Nephron (organoid): ENCODE data around the gene NEK7.

ENCODE experiments used
- H3K27ac Mint-ChIP-seq, 3 experiments: 2 replicates each; pipeline ENCODE4 v1.8.0; 2020; ENCODE audit warnings: mixed read lengths in 3 of 3, mild to moderate bottlenecking in 2 of 3, moderate library complexity in 1 of 3
- H3K27me3 Mint-ChIP-seq: 2 replicates; pipeline ENCODE4 v1.8.0; 2021; ENCODE audit warnings: low read depth, mild to moderate bottlenecking, moderate library complexity, mixed read lengths
- H3K36me3 Mint-ChIP-seq: 2 replicates; pipeline ENCODE4 v1.8.0; 2020; ENCODE audit warnings: low read depth, mixed read lengths
- H3K4me1 Mint-ChIP-seq: 2 replicates; pipeline ENCODE4 v1.8.0; 2020; ENCODE audit warnings: mixed read lengths
- H3K4me3 Mint-ChIP-seq, 3 experiments: 2 replicates each; pipeline ENCODE4 v1.8.0; 2020; ENCODE audit warnings: mild to moderate bottlenecking in 3 of 3, mixed read lengths in 3 of 3, moderate library complexity in 2 of 3
- H3K9me3 Mint-ChIP-seq: 2 replicates; pipeline ENCODE4 v1.8.0; 2020; ENCODE audit warnings: mixed read lengths
- CTCF ChIP-seq, 3 experiments: fragments of 200-600 bp; sonication (generic); IDR thresholded peaks; one replicate each; pipeline ENCODE4 v1.5.0; 2021; ENCODE audit warnings: antibody characterized with exemption in 3 of 3; ENCODE audit not compliant: unreplicated experiment in 3 of 3

Gene NEK7

GRCh38 chr1:198156745-198157240, at the start of gene NEK7:
NEK7 (plus strand) TSS chr1:198156998; CDS start chr1:198232581, 75,583 bp downstream.
- Mint-ChIP-seq H3K27ac (peak within 1 kb of the TSS; percentile 93 to 98 (median 98)), H3K27me3 (no peaks in the 10 kb centered on the region), H3K9me3 (no peaks in the 10 kb centered on the region), H3K4me1 (peaks cover 61% of the 10 kb centered on the region), H3K36me3 (no peaks in the 10 kb centered on the region), H3K4me3 (peak within 1 kb of the TSS; percentile 93 to 95 (median 95))
- no peak for TF ChIP-seq CTCF (IDR thresholded peaks at IDR 0.05; ENCODE audit: unreplicated experiment in 3 of 3)

- Mint-ChIP-seq H3K27me3 (no peaks in the 10 kb centered on the region), H3K4me1 (no peaks in the 10 kb centered on the region), H3K36me3 (no peaks in the 10 kb centered on the region), H3K4me3 (no peak overlapping the region), H3K27ac (no peak overlapping the region), H3K9me3 (peaks cover 2% of the 10 kb centered on the region)
- TF ChIP-seq CTCF (IDR thresholded peaks at IDR 0.05; ENCODE audit: unreplicated experiment in 3 of 3) = no peak
Observed at GRCh38 chr1:198107091-198107501, 49.7 kb upstream of the NEK7 start.

- Mint-ChIP-seq H3K27ac (no peak overlapping the region), H3K27me3 (no peaks in the 10 kb centered on the region)
- TF ChIP-seq CTCF (IDR thresholded peaks at IDR 0.05; ENCODE audit: unreplicated experiment in 3 of 3) = no peak
Observed at GRCh38 chr1:198108636-198109370, 48.0 kb upstream of the NEK7 start.

GRCh38 chr1:198109371-198109715, 47.5 kb upstream of the NEK7 start:
- Mint-ChIP-seq H3K27me3 (no peaks in the 10 kb centered on the region), H3K4me3 (no peak overlapping the region), H3K27ac (no peak overlapping the region), H3K36me3 (no peaks in the 10 kb centered on the region), H3K4me1 (no peaks in the 10 kb centered on the region), H3K9me3 (peaks cover 2% of the 10 kb centered on the region)
- no peak for TF ChIP-seq CTCF (IDR thresholded peaks at IDR 0.05; ENCODE audit: unreplicated experiment in 3 of 3)

More at GRCh38 chr1:198108636-198109370, 48.0 kb upstream of the NEK7 start:
- Mint-ChIP-seq H3K4me1 (no peaks in the 10 kb centered on the region), H3K4me3 (no peak overlapping the region), H3K36me3 (no peaks in the 10 kb centered on the region), H3K9me3 (peaks cover 2% of the 10 kb centered on the region)

- Mint-ChIP-seq H3K4me3 (no peak overlapping the region), H3K4me1 (peaks cover 5% of the 10 kb centered on the region), H3K27me3 (no peaks in the 10 kb centered on the region), H3K9me3 (peaks cover 2% of the 10 kb centered on the region), H3K36me3 (no peaks in the 10 kb centered on the region), H3K27ac (no peak overlapping the region)
- TF ChIP-seq CTCF (IDR thresholded peaks at IDR 0.05; ENCODE audit: unreplicated experiment in 3 of 3) = no peak
Observed at GRCh38 chr1:198113342-198113750, 43.5 kb upstream of the NEK7 start.

GRCh38 chr1:198116069-198116468, 40.7 kb upstream of the NEK7 start:
- Mint-ChIP-seq H3K27me3 (no peaks in the 10 kb centered on the region), H3K27ac (peak overlapping the region in 1 of 3 experiments; percentile 29), H3K36me3 (no peaks in the 10 kb centered on the region), H3K9me3 (no peaks in the 10 kb centered on the region), H3K4me3 (no peak overlapping the region), H3K4me1 (peaks cover 5% of the 10 kb centered on the region)
- TF ChIP-seq CTCF (IDR thresholded peaks at IDR 0.05; ENCODE audit: unreplicated experiment in 3 of 3) = no peak
